ENCODE data around the gene LMOD1. TPM values are rescaled to one million over a fixed set of nuclear protein-coding genes. Genes with fewer than 3 reads are reported as not detected.

Gene LMOD1
- total and polyA plus RNA-seq, 3 donors from 2014 or later: 31.4 to 46.3 (median 39.4) TPM

- WGBS, 2 donors: 85 to 90% methylated on average over 1 of the region's 1 CpG
- no peaks in the 10 kb centered on the region for H3K36me3 ChIP-seq (ENCODE audit: low read depth, missing control alignments)
- intact Hi-C loops (cut with DNase I; ENCODE audit: low total_unique reads): no loop called here
These were observed 94.4 kb downstream of the LMOD1 start for GRCh38 chr1:201851949-201852348.

GRCh38 chr1:201850053-201850397 is 96.3 kb downstream of the LMOD1 start:
- DNase-seq: peak; percentile 61
- Histone ChIP-seq H3K27me3 (no peaks in the 10 kb centered on the region), H3K9me3 (no peaks in the 10 kb centered on the region), H3K27ac (no peak overlapping the region), H3K4me3 (no peak overlapping the region), H3K4me1 (peaks cover 16% of the 10 kb centered on the region), H3K36me3 (ENCODE audit: low read depth, missing control alignments) (no peaks in the 10 kb centered on the region)
- TF ChIP-seq POLR2A (IDR thresholded peaks at IDR 0.05): no peak
- TF ChIP-seq, protein P1, sequence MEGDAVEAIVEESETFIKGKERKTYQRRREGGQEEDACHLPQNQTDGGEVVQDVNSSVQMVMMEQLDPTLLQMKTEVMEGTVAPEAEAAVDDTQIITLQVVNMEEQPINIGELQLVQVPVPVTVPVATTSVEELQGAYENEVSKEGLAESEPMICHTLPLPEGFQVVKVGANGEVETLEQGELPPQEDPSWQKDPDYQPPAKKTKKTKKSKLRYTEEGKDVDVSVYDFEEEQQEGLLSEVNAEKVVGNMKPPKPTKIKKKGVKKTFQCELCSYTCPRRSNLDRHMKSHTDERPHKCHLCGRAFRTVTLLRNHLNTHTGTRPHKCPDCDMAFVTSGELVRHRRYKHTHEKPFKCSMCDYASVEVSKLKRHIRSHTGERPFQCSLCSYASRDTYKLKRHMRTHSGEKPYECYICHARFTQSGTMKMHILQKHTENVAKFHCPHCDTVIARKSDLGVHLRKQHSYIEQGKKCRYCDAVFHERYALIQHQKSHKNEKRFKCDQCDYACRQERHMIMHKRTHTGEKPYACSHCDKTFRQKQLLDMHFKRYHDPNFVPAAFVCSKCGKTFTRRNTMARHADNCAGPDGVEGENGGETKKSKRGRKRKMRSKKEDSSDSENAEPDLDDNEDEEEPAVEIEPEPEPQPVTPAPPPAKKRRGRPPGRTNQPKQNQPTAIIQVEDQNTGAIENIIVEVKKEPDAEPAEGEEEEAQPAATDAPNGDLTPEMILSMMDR (IDR thresholded peaks at IDR 0.05): no peak
- intact Hi-C loops (cut with DNase I; ENCODE audit: low total_unique reads): no loop called here
- WGBS, 2 donors: 33 to 37% methylated on average over 1 of the region's 1 CpG

More at GRCh38 chr1:201851949-201852348, 94.4 kb downstream of the LMOD1 start:
- H3K27me3 ChIP-seq: no peaks in the 10 kb centered on the region
- DNase-seq: no peak
- H3K27ac ChIP-seq: no peak overlapping the region
- H3K9me3 ChIP-seq: no peaks in the 10 kb centered on the region
- H3K4me1 ChIP-seq: peaks cover 10% of the 10 kb centered on the region
- no peak overlapping the region for H3K4me3 ChIP-seq
- no peak for TF ChIP-seq POLR2A (IDR thresholded peaks at IDR 0.05)
- TF ChIP-seq, protein P1 (IDR thresholded peaks at IDR 0.05): no peak

- Histone ChIP-seq H3K27me3 (no peaks in the 10 kb centered on the region), H3K4me1 (peaks cover 16% of the 10 kb centered on the region), H3K4me3 (no peak overlapping the region), H3K9me3 (no peaks in the 10 kb centered on the region), H3K27ac (no peak overlapping the region), H3K36me3 (ENCODE audit: low read depth, missing control alignments) (no peaks in the 10 kb centered on the region)
- WGBS, 2 donors: 66 to 78% methylated on average over 2 of the region's 2 CpGs
- TF ChIP-seq, protein P1 (IDR thresholded peaks at IDR 0.05): no peak
- no peak for TF ChIP-seq POLR2A (IDR thresholded peaks at IDR 0.05)
- intact Hi-C loops (cut with DNase I; ENCODE audit: low total_unique reads): no loop called here
- no peak for DNase-seq
These were observed 96.8 kb downstream of the LMOD1 start for GRCh38 chr1:201849372-201850052.

DNA sequence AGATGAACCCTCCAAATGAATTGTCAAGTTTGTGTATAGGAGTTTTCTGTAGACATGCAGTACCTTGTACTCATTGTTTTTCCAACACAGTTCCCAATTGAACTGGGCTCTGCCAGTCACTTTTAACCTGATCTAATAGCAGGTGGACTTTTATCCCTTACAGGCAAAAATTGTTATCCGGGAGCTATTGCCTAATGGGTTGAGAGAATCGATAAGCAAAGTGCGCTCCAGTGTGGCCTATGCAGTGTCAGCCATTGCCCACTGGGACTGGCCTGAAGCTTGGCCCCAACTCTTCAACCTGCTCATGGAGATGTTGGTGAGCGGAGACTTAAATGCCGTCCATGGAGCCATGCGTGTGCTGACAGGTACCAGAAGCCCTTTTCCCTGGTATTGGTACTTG is 98.1 kb downstream of the LMOD1 start:
- Histone ChIP-seq H3K27ac (no peak overlapping the region), H3K27me3 (no peaks in the 10 kb centered on the region), H3K36me3 (ENCODE audit: low read depth, missing control alignments) (no peaks in the 10 kb centered on the region), H3K9me3 (no peaks in the 10 kb centered on the region), H3K4me3 (no peak overlapping the region), H3K4me1 (peaks cover 16% of the 10 kb centered on the region)
- 94 to 99% methylated on average over 6 of the region's 6 CpGs for WGBS, 2 donors
- intact Hi-C loops (cut with DNase I; ENCODE audit: low total_unique reads): no loop called here
- DNase-seq: no peak
- TF ChIP-seq, protein P1 (IDR thresholded peaks at IDR 0.05): no peak
- TF ChIP-seq POLR2A (IDR thresholded peaks at IDR 0.05): no peak

- Histone ChIP-seq H3K4me1 (peaks cover 16% of the 10 kb centered on the region), H3K4me3 (no peak overlapping the region), H3K9me3 (no peaks in the 10 kb centered on the region), H3K27ac (no peak overlapping the region), H3K36me3 (ENCODE audit: low read depth, missing control alignments) (no peaks in the 10 kb centered on the region), H3K27me3 (no peaks in the 10 kb centered on the region)
- intact Hi-C loops (cut with DNase I; ENCODE audit: low total_unique reads): no loop called here
- TF ChIP-seq POLR2A (IDR thresholded peaks at IDR 0.05): no peak
- no peak for DNase-seq
- WGBS, 2 donors: 31 to 33% methylated on average over 1 of the region's 1 CpG
These were observed 99.2 kb downstream of the LMOD1 start for GRCh38 chr1:201847150-201847549.

Small RNA genes lying within 50 kb of the gene (microRNA-seq; reads per million reads assigned to microRNA genes)
- 0 to 0.69 reads per million in 2 donors for gene MIR6739 (ENCODE audit: borderline number of aligned reads in 2 of 2, borderline replicate concordance in 1 of 2)

Small RNA genes lying within 50 kb of the gene (small RNA-seq; reads per million reads assigned to genes)
- gene MIR6739 (0 reads per million in 2 donors), gene RF00156 (0 reads per million in 2 donors)

Other genes with a start within 250 kb of the LMOD1 start
- gene IPO9, start 117.4 kb downstream of the LMOD1 start, total RNA-seq: 10 to 100 TPM; 29.4 to 30.5 TPM
- 33.0 TPM for gene IPO9, start 117.4 kb downstream of the LMOD1 start, polyA plus RNA-seq (ENCODE audit: insufficient read depth, low read depth, low replicate concordance)
- 10 to 100 TPM; 45.5 to 48.0 TPM for gene SHISA4, start 57.6 kb downstream of the LMOD1 start, total RNA-seq
- gene SHISA4, start 57.6 kb downstream of the LMOD1 start, polyA plus RNA-seq (ENCODE audit: insufficient read depth, low read depth, low replicate concordance): 32.6 TPM
- 10 to 100 TPM; 22.7 to 24.7 TPM for gene TIMM17A, start 9.0 kb upstream of the LMOD1 start, total RNA-seq
- gene TIMM17A, start 9.0 kb upstream of the LMOD1 start, polyA plus RNA-seq (ENCODE audit: insufficient read depth, low read depth, low replicate concordance): 42.5 TPM
- 10 to 100 TPM; 55.4 to 58.1 TPM for gene RNPEP, start 36.1 kb upstream of the LMOD1 start, total RNA-seq
- 60.4 TPM for gene RNPEP, start 36.1 kb upstream of the LMOD1 start, polyA plus RNA-seq (ENCODE audit: insufficient read depth, low read depth, low replicate concordance)
- gene ELF3, start 64.0 kb upstream of the LMOD1 start, total RNA-seq: under 1 TPM; 0.43 to 0.79 TPM
- gene ELF3, start 64.0 kb upstream of the LMOD1 start, polyA plus RNA-seq (ENCODE audit: insufficient read depth, low read depth, low replicate concordance): 3.3 TPM
- 1 to 10 TPM in 1 of 2 donors, under 1 TPM in 1; 0.56 to 1.6 TPM for gene GPR37L1, start 176.4 kb upstream of the LMOD1 start, total RNA-seq
- gene GPR37L1, start 176.4 kb upstream of the LMOD1 start, polyA plus RNA-seq (ENCODE audit: insufficient read depth, low read depth, low replicate concordance): 0.42 TPM
- 10 to 100 TPM; 63.9 to 80.8 TPM for gene ARL8A, start 198.2 kb upstream of the LMOD1 start, total RNA-seq
- gene ARL8A, start 198.2 kb upstream of the LMOD1 start, polyA plus RNA-seq (ENCODE audit: insufficient read depth, low read depth, low replicate concordance): 46.9 TPM
- gene PTPN7, start 214.1 kb upstream of the LMOD1 start, total RNA-seq: 100 to 1,000 TPM in 1 of 2 donors, 10 to 100 TPM in 1; 84.1 to 119 TPM
- 43.0 TPM for gene PTPN7, start 214.1 kb upstream of the LMOD1 start, polyA plus RNA-seq (ENCODE audit: insufficient read depth, low read depth, low replicate concordance)
- 1 to 10 TPM; 8.1 to 8.3 TPM for gene LGR6, start 247.3 kb upstream of the LMOD1 start, total RNA-seq
- 18.4 TPM for gene LGR6, start 247.3 kb upstream of the LMOD1 start, polyA plus RNA-seq (ENCODE audit: insufficient read depth, low read depth, low replicate concordance)